Endothelial cell of umbilical vein (primary cell): Measurements from ENCODE around the gene CDC7. TPM values are rescaled to one million over a fixed set of nuclear protein-coding genes. Genes with fewer than 3 reads are reported as not detected.

Experiments used
- BruUV-seq: library from RNA; stranded (reverse); fragments of 400-500 nt; replicated peaks from 2 replicates; lab custom pipeline; 2021; lab: Mats Ljungman, UMichigan
- CTCF ChIA-PET: fragments of 300-600, 350-600 bp; sonication (Branson Sonifier 250); formaldehyde crosslinking; loops from one replicate; lab custom pipeline; 2021; ENCODE audit warnings: antibody characterized with exemption, inconsistent platforms; lab: Charles Lee
- POLR2A ChIA-PET: fragments of 300-600, 350-600 bp; sonication (Branson Sonifier 250); formaldehyde crosslinking; loops from one replicate; lab custom pipeline; 2021; ENCODE audit warnings: antibody characterized with exemption, inconsistent platforms; lab: Charles Lee
- DNase-seq: peaks from one replicate; pipeline ENCODE4 v3.0.0-alpha.2; 2011; ENCODE audit warnings: low read depth, low spot score
- FAIRE-seq: peaks from 2 replicates; lab custom pipeline; 2011; peaks lifted over from hg19 to GRCh38; lab: Jason Lieb, UNC
- H2AFZ ChIP-seq: 2 replicates; pipeline ENCODE4 v1.6.0; 2012; ENCODE audit warnings: low read depth, low read length, control low read depth, inconsistent platforms
- H3K27ac ChIP-seq: 2 replicates; pipeline ENCODE4 v1.5.1; 2011; ENCODE audit warnings: low read depth, mild to moderate bottlenecking, control low read depth, low read length, moderate library complexity; ENCODE audit not compliant: insufficient read depth
- H3K27me3 ChIP-seq, 2 experiments: 2 replicates each; pipeline versions ENCODE4 v1.6.0 to v1.6.1; 2011; ENCODE audit warnings: low read length in 2 of 2, mixed read lengths in 1 of 2; ENCODE audit not compliant: control insufficient read depth in 2 of 2, insufficient read depth in 2 of 2
- H3K36me3 ChIP-seq, 2 experiments: 2 replicates in 1 of 2; 3 replicates in 1 of 2; pipeline ENCODE4 v1.5.1; 2011; ENCODE audit warnings: low read length in 2 of 2, mild to moderate bottlenecking in 1 of 2, moderate library complexity in 1 of 2; ENCODE audit not compliant: control insufficient read depth in 2 of 2, insufficient read depth in 2 of 2; ENCODE audit errors: extremely low read depth in 1 of 2
- H3K4me1 ChIP-seq: 3 replicates; pipeline ENCODE4 v1.5.1; 2011; ENCODE audit warnings: mild to moderate bottlenecking, low read length; ENCODE audit not compliant: control insufficient read depth, insufficient read depth; ENCODE audit errors: extremely low read depth
- H3K4me2 ChIP-seq: 2 replicates; pipeline ENCODE4 v1.6.1; 2011; ENCODE audit warnings: low read length, control low read depth, mixed read lengths; ENCODE audit not compliant: insufficient read depth
- H3K4me3 ChIP-seq, 3 experiments: fragments of 200-600 bp in 1 of 3; sonication (generic), shearing (Covaris generic) in 1 of 3; replicated peaks in 1 of 3; 2 replicates each; pipeline ENCODE4 v1.5.1; 2011 to 2016; ENCODE audit warnings: control low read depth in 3 of 3, low read length in 3 of 3, mild to moderate bottlenecking in 2 of 3, inconsistent platforms in 1 of 3, low read depth in 1 of 3, moderate library complexity in 1 of 3; ENCODE audit not compliant: insufficient read depth in 1 of 3
- H3K79me2 ChIP-seq: 2 replicates; pipeline ENCODE4 v1.6.0; 2012; ENCODE audit warnings: low read length, inconsistent platforms; ENCODE audit not compliant: control insufficient read depth, insufficient read depth
- H3K9ac ChIP-seq: replicated peaks from 2 replicates; pipeline ENCODE3; 2011; ENCODE audit warnings: low read length, control low read depth; ENCODE audit not compliant: insufficient read depth; ENCODE audit errors: extremely low read depth
- H3K9me1 ChIP-seq: replicated peaks from 3 replicates; pipeline ENCODE4 v1.6.0; 2011; ENCODE audit warnings: mild to moderate bottlenecking, low read length; ENCODE audit not compliant: control insufficient read depth, insufficient read depth; ENCODE audit errors: extremely low read depth
- H3K9me3 ChIP-seq: replicated peaks from 2 replicates; pipeline ENCODE4 v1.5.1; 2012; ENCODE audit warnings: low read length, inconsistent platforms; ENCODE audit not compliant: control insufficient read depth, insufficient read depth
- H4K20me1 ChIP-seq: replicated peaks from 2 replicates; pipeline ENCODE3; 2011; ENCODE audit warnings: mild to moderate bottlenecking, low read length; ENCODE audit not compliant: control insufficient read depth, insufficient read depth; ENCODE audit errors: extremely low read depth
- CTCF ChIP-seq, 2 donors: IDR thresholded peaks; 1 replicate in 1 of 2; 2 replicates in 1 of 2; pipeline ENCODE4 v1.5.1; 2011; ENCODE audit warnings: low read length in 2 of 2, mild to moderate bottlenecking in 2 of 2, moderate library complexity in 2 of 2, control low read depth in 1 of 2, inconsistent platforms in 1 of 2, low read depth in 1 of 2; ENCODE audit not compliant: insufficient read depth in 1 of 2; ENCODE audit errors: extremely low read depth in 1 of 2
- FOS ChIP-seq: IDR thresholded peaks from 2 replicates; pipeline ENCODE4 v1.6.1; 2011; ENCODE audit warnings: mild to moderate bottlenecking, low read length, moderate library complexity, borderline replicate concordance; ENCODE audit not compliant: insufficient read depth
- GATA2 ChIP-seq: IDR thresholded peaks from 2 replicates; pipeline ENCODE4 v1.7.0; 2011; ENCODE audit warnings: low read depth, mild to moderate bottlenecking, moderate library complexity, mixed read lengths, low read length; ENCODE audit not compliant: insufficient read length, insufficient read depth
- MYC ChIP-seq: IDR thresholded peaks from one replicate; pipeline ENCODE4 v1.6.1; 2011; ENCODE audit warnings: mild to moderate bottlenecking, low read depth, low read length
- dilution Hi-C: fragments of 300-500 bp; cut with MboI; formaldehyde crosslinking; loops from one replicate; pipeline ENCODE4 v1.15.0; 2019; ENCODE audit warnings: low sequenced_read_pairs; ENCODE audit not compliant: extremely low pct_ligation_motif_present
- intact Hi-C: fragments of 100-400 bp; cut with micrococcal nuclease; formaldehyde crosslinking; loops from one replicate; pipeline ENCODE4 v1.10.0; 2022
- polyA plus RNA-seq, 4 experiments: library from polyadenylated mRNA; depleted of rRNA in 3 of 4; stranded (reverse) in 3 of 4; unstranded in 1 of 4; fragments of >200 nt; gene quantifications; 2 replicates each; pipeline versions ENCODE4 v1.2.1 to v1.2.3, GENCODE V29; 2011 to 2012; ENCODE audit warnings: missing spikeins in 1 of 4
- total RNA-seq: library from RNA; stranded (reverse); gene quantifications from 2 replicates; pipeline ENCODE4 v1.2.3, GENCODE V29; 2021

CDC7 gene
- total and polyA plus RNA-seq, 2 donors (not counting 3 experiments of a cell fraction or from before 2014, with no cell fraction given) = 3.9 to 11.7 TPM

DNA sequence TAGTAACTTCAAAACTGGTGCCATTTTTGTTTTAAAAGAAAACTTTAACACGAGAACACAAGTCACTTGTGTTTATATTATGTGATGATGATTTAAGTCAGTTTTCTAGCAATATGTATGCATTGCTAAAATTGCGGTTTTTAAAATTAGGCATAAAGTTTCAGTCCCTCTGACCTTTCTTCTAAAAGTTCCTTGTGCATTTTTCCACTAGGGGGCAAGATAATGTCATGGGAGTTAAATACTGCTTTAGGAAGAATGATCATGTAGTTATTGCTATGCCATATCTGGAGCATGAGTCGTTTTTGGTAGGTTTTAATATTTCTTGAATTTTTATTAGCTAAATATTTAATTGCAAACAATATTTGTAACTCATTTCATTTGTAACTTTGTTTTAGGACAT lies 10.7 kb downstream of the CDC7 start:
- peak; percentile 57 for DNase-seq
- H3K27ac ChIP-seq = no peak overlapping the region
- H3K4me1 ChIP-seq = no peaks in the 10 kb centered on the region
- H3K27me3 ChIP-seq = no peaks in the 10 kb centered on the region
- POLR2A ChIA-PET = interaction anchor here (0.6 kb wide), 1 partner anchor 406 kb away, joined by 3 read pairs; no protein-coding TSS in a partner anchor
- H3K9ac ChIP-seq = no peak overlapping the region
- CTCF ChIA-PET = interaction anchor here (0.5 to 4.6 kb wide), 20 partner anchors 10 to 805 kb away, joined by 3 to 119 read pairs (median 4); partner anchors contain the start of genes CDC7 and TGFBR3
- no peak overlapping the region for H2AFZ ChIP-seq
- FAIRE-seq = no peak
- H3K79me2 ChIP-seq = no peaks in the 10 kb centered on the region
- H3K9me3 ChIP-seq = no peaks in the 10 kb centered on the region
- no peak overlapping the region for H3K4me3 ChIP-seq
- H3K4me2 ChIP-seq = no peak overlapping the region
- dilution Hi-C loops (no loop called here), intact Hi-C loops (loop anchor here (1.0 to 2.0 kb wide), 3 partner anchors 71 to 779 kb away; no protein-coding TSS in a partner anchor)
- H4K20me1 ChIP-seq = no peaks in the 10 kb centered on the region
- no peaks in the 10 kb centered on the region for H3K36me3 ChIP-seq
- BruUV-seq = no TSS peak
- H3K9me1 ChIP-seq = no peaks in the 10 kb centered on the region
- peak; percentile 24 to 43 for TF ChIP-seq CTCF (IDR thresholded peaks at IDR 0.05; ENCODE audit: extremely low read depth in 1 of 2, insufficient read depth in 1 of 2, low read depth in 1 of 2, low read length in 2 of 2)
- TF ChIP-seq MYC = no peak

GRCh38 chr1:91513160-91513559 lies 12.5 kb downstream of the CDC7 start:
- Histone ChIP-seq H4K20me1 (no peaks in the 10 kb centered on the region), H3K9me1 (no peaks in the 10 kb centered on the region), H3K27me3 (no peaks in the 10 kb centered on the region), H3K9ac (no peak overlapping the region), H3K4me2 (no peak overlapping the region), H3K79me2 (no peaks in the 10 kb centered on the region), H3K36me3 (no peaks in the 10 kb centered on the region), H3K9me3 (no peaks in the 10 kb centered on the region), H2AFZ (no peak overlapping the region), H3K4me3 (no peak overlapping the region), H3K27ac (no peak overlapping the region), H3K4me1 (no peaks in the 10 kb centered on the region)
- DNase-seq (peak; percentile 43), FAIRE-seq (no peak)
- ChIA-PET POLR2A (no interaction called here), CTCF (interaction anchor here (0.5 to 4.6 kb wide), 36 partner anchors 9 to 778 kb away, joined by 3 to 119 read pairs (median 4); partner anchors contain the start of genes CDC7, HFM1 and TGFBR3)
- intact Hi-C loops = loop anchor here (2.0 kb wide), 1 partner anchor 372 kb away; no protein-coding TSS in a partner anchor
- dilution Hi-C loops = no loop called here
- no TSS peak for BruUV-seq
- TF ChIP-seq MYC (no peak), FOS (no peak), CTCF (IDR thresholded peaks at IDR 0.05; ENCODE audit: extremely low read depth in 1 of 2, insufficient read depth in 1 of 2, low read depth in 1 of 2, low read length in 2 of 2) (peak in 1 of 2 donors; percentile 5), GATA2 (no peak)
